K562 (cell line): Measurements from ENCODE around the gene OR1E2. TPM values are rescaled to one million over a fixed set of nuclear protein-coding genes. Genes with fewer than 3 reads are reported as not detected.

ENCODE experiments used
- ATAC-seq: fragments of 200-7000 bp; cut with Tn5 transposase; 3 replicates; pipeline ENCODE4 v1.9.1; 2020; ENCODE audit warnings: moderate library complexity
- BruUV-seq: library from RNA; stranded (reverse); fragments of 400-500 nt; replicated peaks from 2 replicates; lab custom pipeline; 2021; lab: Mats Ljungman, UMichigan
- CTCF ChIA-PET: fragments of 300-600 bp; formaldehyde crosslinking; extraction: SDS; loops from one replicate; lab custom pipeline; 2021; ENCODE audit warnings: low intra/inter-chr PET ratio; lab: Yijun Ruan, JAX
- POLR2A ChIA-PET: fragments of 300-600, 350-650 bp; sonication (Branson Sonifier 250); formaldehyde crosslinking; extraction: SDS; loops from one replicate; lab custom pipeline; 2021; ENCODE audit warnings: antibody characterized with exemption, inconsistent platforms; lab: Yijun Ruan, JAX
- DNase-seq, 4 experiments: peaks; one replicate each; pipeline versions ENCODE4 v3.0.0 to v3.0.0-alpha.2; 2011 to 2018; ENCODE audit warnings: low spot score in 3 of 4, mixed read lengths in 3 of 4; ENCODE audit errors: extremely low read depth in 1 of 4
- FAIRE-seq: peaks from 2 replicates; lab custom pipeline; 2011; peaks lifted over from hg19 to GRCh38; lab: Jason Lieb, UNC
- H2AFZ ChIP-seq: 2 replicates; pipeline ENCODE4 v1.6.0; 2011; ENCODE audit warnings: low read depth, low read length, control low read depth, inconsistent platforms
- H3K27ac ChIP-seq: fragments of 200-600 bp; 3 replicates; pipeline ENCODE4 v1.8.0; 2011; ENCODE audit warnings: low read depth, mild to moderate bottlenecking, control low read depth, inconsistent platforms, low read length, moderate library complexity, mixed read lengths; ENCODE audit errors: extremely low read depth
- H3K27me3 ChIP-seq, 2 experiments: fragments of 300-600 bp in 1 of 2; 2 replicates in 1 of 2; 3 replicates in 1 of 2; pipeline versions ENCODE4 v1.6.0 to v1.8.0; 2011; ENCODE audit warnings: inconsistent platforms in 2 of 2, low read length in 2 of 2, mild to moderate bottlenecking in 1 of 2, mixed read lengths in 1 of 2, moderate library complexity in 1 of 2; ENCODE audit not compliant: control insufficient read depth in 2 of 2, insufficient read depth in 2 of 2
- H3K36me3 ChIP-seq: fragments of 300-600 bp; 3 replicates; pipeline ENCODE4 v1.8.0; 2011; ENCODE audit warnings: mild to moderate bottlenecking, low read length, inconsistent platforms; ENCODE audit not compliant: control insufficient read depth, insufficient read depth
- H3K4me1 ChIP-seq, 2 experiments: fragments of 200-600 bp in 1 of 2; replicated peaks in 1 of 2; 2 replicates in 1 of 2; 3 replicates in 1 of 2; pipeline versions ENCODE4 v1.5.1 to v1.8.0; 2011; ENCODE audit warnings: inconsistent platforms in 2 of 2, low read length in 2 of 2, mild to moderate bottlenecking in 1 of 2, mixed read lengths in 1 of 2, moderate library complexity in 1 of 2; ENCODE audit not compliant: control insufficient read depth in 2 of 2, insufficient read depth in 2 of 2
- H3K4me2 ChIP-seq: 2 replicates; pipeline ENCODE4 v1.6.1; 2011; ENCODE audit warnings: low read length, control low read depth, inconsistent platforms, mixed read lengths; ENCODE audit not compliant: insufficient read depth
- H3K4me3 ChIP-seq: fragments of 200-600 bp; sonication (generic), shearing (Covaris generic); 2 replicates; pipeline ENCODE4 v1.5.1; 2016; ENCODE audit warnings: control low read depth, inconsistent platforms
- H3K79me2 ChIP-seq: fragments of 200-600 bp; 3 replicates; pipeline ENCODE4 v1.8.0; 2011; ENCODE audit warnings: low read length, inconsistent platforms; ENCODE audit not compliant: control insufficient read depth, insufficient read depth
- H3K9ac ChIP-seq, 2 experiments: 2 replicates each; pipeline versions ENCODE4 v1.6.0 to v1.6.1; 2011; ENCODE audit warnings: low read depth in 2 of 2, low read length in 2 of 2, control low read depth in 1 of 2, inconsistent platforms in 1 of 2, mild to moderate bottlenecking in 1 of 2, mixed read lengths in 1 of 2; ENCODE audit not compliant: insufficient read depth in 1 of 2
- H3K9me1 ChIP-seq: one replicate; pipeline ENCODE4 v1.6.0; 2011; ENCODE audit warnings: inconsistent platforms, mild to moderate bottlenecking, low read length, moderate library complexity; ENCODE audit not compliant: control insufficient read depth, insufficient read depth
- H3K9me3 ChIP-seq: replicated peaks from 2 replicates; pipeline ENCODE4 v1.5.1; 2011; ENCODE audit warnings: low read depth, low read length, inconsistent platforms; ENCODE audit not compliant: control insufficient read depth, insufficient read depth
- H4K20me1 ChIP-seq: replicated peaks from 2 replicates; pipeline ENCODE4 v1.6.1; 2011; ENCODE audit warnings: low read length, inconsistent platforms, mixed read lengths; ENCODE audit not compliant: control insufficient read depth, insufficient read depth
- NCOA6 ChIP-seq: fragments of 450-650 bp; IDR thresholded peaks from 2 replicates; pipeline ENCODE4 v1.6.1; 2017; ENCODE audit warnings: mild to moderate bottlenecking
- PPARD ChIP-seq: fragments of 250-450 bp; sonication (Bioruptor Pico); IDR thresholded peaks from 2 replicates; pipeline ENCODE4 v1.8.0; 2022; ENCODE audit warnings: inconsistent platforms, mild to moderate bottlenecking, moderate library complexity
- SOX6 ChIP-seq: fragments of 450-650 bp; IDR thresholded peaks from 2 replicates; pipeline ENCODE4 v1.6.1; 2014; ENCODE audit warnings: mild to moderate bottlenecking
- ZBTB5 ChIP-seq: fragments of 450-650 bp; IDR thresholded peaks from 2 replicates; pipeline ENCODE4 v1.6.1; 2017; ENCODE audit warnings: antibody characterized with exemption
- ZFP30 ChIP-seq: fragments of 250-450 bp; sonication (Bioruptor Pico); IDR thresholded peaks from 2 replicates; pipeline ENCODE4 v1.8.0; 2022; ENCODE audit warnings: moderate library complexity, mild to moderate bottlenecking, inconsistent platforms, borderline replicate concordance
- ZNF282 ChIP-seq: sonication (generic); formaldehyde crosslinking; IDR thresholded peaks from 2 replicates; pipeline ENCODE4 v1.8.1; 2023; ENCODE audit warnings: missing genetic modification reagents
- WGBS: fragments of 100-300 bp; shearing (Covaris generic); methylation state at CpG from one replicate; pipeline ENCODE4 v1.1.6; 2016; ENCODE audit warnings: low coverage, mixed read lengths; ENCODE audit not compliant: insufficient coverage; ENCODE audit errors: missing lambda C conversion rate; 5-methylcytosine and 5-hydroxymethylcytosine counted together
- in situ Hi-C: fragments of 300-500 bp; cut with MboI; formaldehyde crosslinking; loops from 4 replicates; pipeline ENCODE4 v1.15.0; 2018; ENCODE audit warnings: inconsistent platforms, mixed read lengths
- intact Hi-C: fragments of 100-400 bp; cut with micrococcal nuclease; formaldehyde crosslinking; loops from 2 replicates; pipeline ENCODE4 v1.14.2; 2022
- polyA plus RNA-seq, 8 experiments: library from polyadenylated mRNA; depleted of rRNA in 4 of 8; stranded (reverse) in 5 of 8; unstranded in 3 of 8; fragments of >200 nt; fragmentation: Nextera tagmentation in 2 of 8; fragmentation: Illumina TruSeq in 1 of 8; extraction: Ambion mirVana in 2 of 8; extraction: Trizol in 1 of 8; gene quantifications; 2 replicates each; pipeline versions ENCODE4 v1.2.1 to v1.2.3, GENCODE V29; 2011 to 2014; ENCODE audit warnings: inconsistent platforms in 1 of 8, missing spikeins in 1 of 8
- total RNA-seq, 7 experiments: library from RNA; depleted of rRNA in 6 of 7; stranded (reverse); fragments of >200 nt in 6 of 7; fragmentation: Illumina TruSeq in 2 of 7; extraction: Trizol in 2 of 7; gene quantifications; 2 replicates each; pipeline versions ENCODE4 v1.2.1 to v1.2.3, GENCODE V29; 2011 to 2021; ENCODE audit warnings: low replicate concordance in 1 of 7
- TF ChIP-seq, protein P1 (sequence below): fragments of 250-450 bp; sonication (Bioruptor Pico); IDR thresholded peaks from 2 replicates; pipeline ENCODE4 v1.4.0; 2020; ENCODE audit warnings: mild to moderate bottlenecking
- TF ChIP-seq, protein P2 (sequence below): IDR thresholded peaks from 2 replicates; pipeline ENCODE4 v1.6.1; 2011; ENCODE audit not compliant: insufficient read length; ENCODE audit errors: extremely low read depth
- TF ChIP-seq, protein P3 (sequence below): fragments of 250-450 bp; sonication (Bioruptor Pico); IDR thresholded peaks from 2 replicates; pipeline ENCODE4 v1.5.0; 2021; ENCODE audit warnings: mild to moderate bottlenecking, moderate library complexity
- TF ChIP-seq, protein P4 (sequence below), 2 experiments: fragments of 450-650 bp in 1 of 2; IDR thresholded peaks; 2 replicates each; pipeline ENCODE4 v1.6.1; 2011 to 2017; ENCODE audit warnings: low read depth in 2 of 2, antibody characterized with exemption in 1 of 2, borderline replicate concordance in 1 of 2, low read length in 1 of 2, mild to moderate bottlenecking in 1 of 2, mixed read lengths in 1 of 2; ENCODE audit not compliant: control insufficient read depth in 1 of 2

OR1E2 gene
- total and polyA plus RNA-seq, 9 of the 15 experiments (the other 6 are each of a cell fraction or from before 2014, with no cell fraction given), result not detected

GRCh38 chr17:3469529-3469928 lies 35.9 kb upstream of the OR1E2 start:
- DNase-seq (no peak), ATAC-seq (no peak), FAIRE-seq (no peak)
- POLR2A ChIA-PET, result no interaction called here
- intact Hi-C loops, result no loop called here
- Histone ChIP-seq H4K20me1 (no peaks in the 10 kb centered on the region), H3K4me1 (no peaks in the 10 kb centered on the region; a peak in 1 of 5 replicates), H3K36me3 (no peaks in the 10 kb centered on the region), H3K9me3 (no peaks in the 10 kb centered on the region), H3K27ac (no peak overlapping the region), H3K27me3 (peaks cover 12 to 13% of the 10 kb centered on the region in 2 experiments; a peak in 3 of 5 replicates), H3K79me2 (no peaks in the 10 kb centered on the region), H3K4me2 (no peak overlapping the region), H2AFZ (no peak overlapping the region), H3K9me1 (no peaks in the 10 kb centered on the region), H3K4me3 (no peak overlapping the region), H3K9ac (no peak overlapping the region)
- CTCF ChIA-PET, result no interaction called here
- in situ Hi-C loops, result no loop called here
- no TSS peak for BruUV-seq
- 0% methylated on average over 4 of the region's 5 CpGs for WGBS
- TF ChIP-seq ZBTB5 (no peak), SOX6 (no peak), ZFP30 (CRISPR knock-in tag) (no peak), ZNF282 (CRISPR knock-in tag) (no peak), NCOA6 (no peak), PPARD (CRISPR knock-in tag) (no peak)
- TF ChIP-seq, protein P1, sequence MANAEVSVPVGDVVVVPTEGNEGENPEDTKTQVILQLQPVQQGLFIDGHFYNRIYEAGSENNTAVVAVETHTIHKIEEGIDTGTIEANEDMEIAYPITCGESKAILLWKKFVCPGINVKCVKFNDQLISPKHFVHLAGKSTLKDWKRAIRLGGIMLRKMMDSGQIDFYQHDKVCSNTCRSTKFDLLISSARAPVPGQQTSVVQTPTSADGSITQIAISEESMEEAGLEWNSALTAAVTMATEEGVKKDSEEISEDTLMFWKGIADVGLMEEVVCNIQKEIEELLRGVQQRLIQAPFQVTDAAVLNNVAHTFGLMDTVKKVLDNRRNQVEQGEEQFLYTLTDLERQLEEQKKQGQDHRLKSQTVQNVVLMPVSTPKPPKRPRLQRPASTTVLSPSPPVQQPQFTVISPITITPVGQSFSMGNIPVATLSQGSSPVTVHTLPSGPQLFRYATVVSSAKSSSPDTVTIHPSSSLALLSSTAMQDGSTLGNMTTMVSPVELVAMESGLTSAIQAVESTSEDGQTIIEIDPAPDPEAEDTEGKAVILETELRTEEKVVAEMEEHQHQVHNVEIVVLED (CRISPR knock-in tag), result no peak
- TF ChIP-seq, protein P2, sequence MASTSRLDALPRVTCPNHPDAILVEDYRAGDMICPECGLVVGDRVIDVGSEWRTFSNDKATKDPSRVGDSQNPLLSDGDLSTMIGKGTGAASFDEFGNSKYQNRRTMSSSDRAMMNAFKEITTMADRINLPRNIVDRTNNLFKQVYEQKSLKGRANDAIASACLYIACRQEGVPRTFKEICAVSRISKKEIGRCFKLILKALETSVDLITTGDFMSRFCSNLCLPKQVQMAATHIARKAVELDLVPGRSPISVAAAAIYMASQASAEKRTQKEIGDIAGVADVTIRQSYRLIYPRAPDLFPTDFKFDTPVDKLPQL, result no peak
- TF ChIP-seq, protein P3, sequence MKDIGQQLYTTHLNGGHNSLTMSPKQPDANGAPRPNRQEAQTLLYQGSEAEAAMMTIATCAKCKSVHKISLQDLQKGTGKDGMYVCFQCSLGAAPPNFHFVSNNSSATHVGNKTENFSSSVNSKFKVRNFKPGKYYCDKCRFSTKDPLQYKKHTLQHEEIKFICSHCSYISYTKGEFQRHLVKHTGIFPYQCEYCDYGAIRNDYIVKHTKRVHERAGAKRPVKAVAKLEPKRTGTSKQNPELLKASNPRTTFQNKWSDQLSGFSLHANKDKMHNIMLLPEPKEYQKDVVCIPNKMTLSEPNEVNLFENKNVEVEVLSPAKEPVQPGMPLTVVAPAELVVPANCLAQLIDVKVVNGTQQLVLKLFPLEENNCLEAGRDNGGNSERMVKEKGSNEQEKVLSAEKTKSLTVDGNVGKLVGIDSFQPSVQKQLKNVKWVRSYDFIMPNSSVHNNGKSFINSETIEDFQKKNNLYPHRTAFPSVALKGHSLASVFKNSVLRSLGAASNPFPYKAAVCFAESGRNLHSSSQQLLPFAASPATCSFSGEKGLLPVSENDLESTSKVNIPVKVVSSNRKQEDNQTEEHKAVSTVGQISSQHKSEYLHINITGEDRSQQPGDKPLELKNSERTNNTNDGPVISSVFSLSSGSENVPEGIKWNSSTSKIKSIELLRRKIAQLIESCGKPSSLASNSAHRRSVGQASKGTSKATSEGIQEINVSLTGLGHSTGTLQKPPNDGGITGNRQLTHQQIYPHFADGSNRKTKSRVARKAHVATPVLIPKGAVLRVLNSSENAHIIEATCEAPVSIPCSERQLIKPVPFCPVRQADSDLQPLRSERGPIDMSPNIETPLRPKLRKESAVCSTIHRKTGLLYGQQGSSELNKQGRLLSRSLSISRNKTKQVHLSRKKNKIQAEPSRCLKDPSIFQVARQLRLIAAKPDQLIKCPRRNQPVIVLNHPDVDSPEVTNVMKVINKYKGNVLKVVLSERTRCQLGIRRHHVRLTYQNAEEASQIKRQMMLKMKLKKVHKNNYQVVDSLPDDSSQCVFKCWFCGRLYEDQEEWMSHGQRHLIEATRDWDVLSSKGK (CRISPR knock-in tag), result no peak
- TF ChIP-seq, protein P4, sequence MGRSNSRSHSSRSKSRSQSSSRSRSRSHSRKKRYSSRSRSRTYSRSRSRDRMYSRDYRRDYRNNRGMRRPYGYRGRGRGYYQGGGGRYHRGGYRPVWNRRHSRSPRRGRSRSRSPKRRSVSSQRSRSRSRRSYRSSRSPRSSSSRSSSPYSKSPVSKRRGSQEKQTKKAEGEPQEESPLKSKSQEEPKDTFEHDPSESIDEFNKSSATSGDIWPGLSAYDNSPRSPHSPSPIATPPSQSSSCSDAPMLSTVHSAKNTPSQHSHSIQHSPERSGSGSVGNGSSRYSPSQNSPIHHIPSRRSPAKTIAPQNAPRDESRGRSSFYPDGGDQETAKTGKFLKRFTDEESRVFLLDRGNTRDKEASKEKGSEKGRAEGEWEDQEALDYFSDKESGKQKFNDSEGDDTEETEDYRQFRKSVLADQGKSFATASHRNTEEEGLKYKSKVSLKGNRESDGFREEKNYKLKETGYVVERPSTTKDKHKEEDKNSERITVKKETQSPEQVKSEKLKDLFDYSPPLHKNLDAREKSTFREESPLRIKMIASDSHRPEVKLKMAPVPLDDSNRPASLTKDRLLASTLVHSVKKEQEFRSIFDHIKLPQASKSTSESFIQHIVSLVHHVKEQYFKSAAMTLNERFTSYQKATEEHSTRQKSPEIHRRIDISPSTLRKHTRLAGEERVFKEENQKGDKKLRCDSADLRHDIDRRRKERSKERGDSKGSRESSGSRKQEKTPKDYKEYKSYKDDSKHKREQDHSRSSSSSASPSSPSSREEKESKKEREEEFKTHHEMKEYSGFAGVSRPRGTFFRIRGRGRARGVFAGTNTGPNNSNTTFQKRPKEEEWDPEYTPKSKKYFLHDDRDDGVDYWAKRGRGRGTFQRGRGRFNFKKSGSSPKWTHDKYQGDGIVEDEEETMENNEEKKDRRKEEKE (IDR thresholded peaks at IDR 0.05; ENCODE audit: borderline replicate concordance in 1 of 2, control insufficient read depth in 1 of 2, low read depth in 2 of 2, low read length in 1 of 2), result no peak
